Measurements from ENCODE around the gene CNPY1. TPM values are rescaled to one million over a fixed set of nuclear protein-coding genes. Genes with fewer than 3 reads are reported as not detected.

The CNPY1 gene
- total and polyA plus RNA-seq, 9 of the 15 experiments (the other 6 are each of a cell fraction or from before 2014, with no cell fraction given): not detected

GRCh38 chr7:155579565-155579964 is 33.2 kb upstream of the CNPY1 start:
- Histone ChIP-seq H3K9me3 (replicated peaks; ENCODE audit: control insufficient read depth, insufficient read depth, low read depth, low read length) (no peaks in the 10 kb centered on the region), H4K20me1 (replicated peaks; ENCODE audit: control insufficient read depth, insufficient read depth, low read length) (peaks cover 3% of the 10 kb centered on the region; the same call in 1 of the 2 replicates), H3K9me1 (ENCODE audit: control insufficient read depth, insufficient read depth, low read length) (no peaks in the 10 kb centered on the region), H3K4me3 (no peak overlapping the region), H3K27ac (ENCODE audit: extremely low read depth, low read depth, low read length) (no peak overlapping the region), H3K36me3 (ENCODE audit: control insufficient read depth, insufficient read depth, low read length) (no peaks in the 10 kb centered on the region), H3K79me2 (ENCODE audit: control insufficient read depth, insufficient read depth, low read length) (no peaks in the 10 kb centered on the region), H2AFZ (ENCODE audit: low read depth, low read length) (no peak overlapping the region), H3K9ac (ENCODE audit: insufficient read depth in 1 of 2, low read depth in 2 of 2, low read length in 2 of 2) (no peak overlapping the region), H3K4me2 (ENCODE audit: insufficient read depth, low read length) (no peak overlapping the region), H3K4me1 (replicated peaks in 1 of 2; ENCODE audit: control insufficient read depth in 2 of 2, insufficient read depth in 2 of 2, low read length in 2 of 2) (peaks cover 0 to 3% of the 10 kb centered on the region in 2 experiments; a peak in 1 of 5 replicates), H3K27me3 (ENCODE audit: control insufficient read depth in 2 of 2, insufficient read depth in 2 of 2, low read length in 2 of 2) (peaks cover 44 to 90% of the 10 kb centered on the region in 2 experiments)
- ATAC-seq (no peak), FAIRE-seq (no peak), DNase-seq (ENCODE audit: extremely low read depth in 1 of 4, low spot score in 3 of 4) (no peak)
- TF ChIP-seq TAF15 (IDR thresholded peaks at IDR 0.05; ENCODE audit: low read depth, low read length) (no peak), AFF4 (CRISPR knock-in tag; IDR thresholded peaks at IDR 0.05) (no peak), MTF1 (CRISPR knock-in tag; IDR thresholded peaks at IDR 0.05; ENCODE audit: borderline replicate concordance) (no peak), ZZZ3 (IDR thresholded peaks at IDR 0.05) (no peak), KDM5B (IDR thresholded peaks at IDR 0.05; ENCODE audit: insufficient replicate concordance, low read depth, low read length) (no peak), TEAD2 (tag; IDR thresholded peaks at IDR 0.05) (no peak), ZBTB1 (CRISPR knock-in tag; IDR thresholded peaks at IDR 0.05; ENCODE audit: borderline replicate concordance, low read depth) (no peak)
- TF ChIP-seq, protein P1, sequence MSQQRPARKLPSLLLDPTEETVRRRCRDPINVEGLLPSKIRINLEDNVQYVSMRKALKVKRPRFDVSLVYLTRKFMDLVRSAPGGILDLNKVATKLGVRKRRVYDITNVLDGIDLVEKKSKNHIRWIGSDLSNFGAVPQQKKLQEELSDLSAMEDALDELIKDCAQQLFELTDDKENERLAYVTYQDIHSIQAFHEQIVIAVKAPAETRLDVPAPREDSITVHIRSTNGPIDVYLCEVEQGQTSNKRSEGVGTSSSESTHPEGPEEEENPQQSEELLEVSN (IDR thresholded peaks at IDR 0.05; ENCODE audit: borderline replicate concordance in 1 of 2, extremely low read depth in 1 of 2, insufficient read depth in 1 of 2, insufficient read length in 1 of 2, low read depth in 1 of 2, low read length in 1 of 2, poor library complexity in 1 of 2, severe bottlenecking in 1 of 2): peak in 1 of 2 experiments; percentile 11
- 2% methylated on average over 13 of the region's 13 CpGs for WGBS (ENCODE audit: insufficient coverage, low coverage, missing lambda C conversion rate)
- POLR2A ChIA-PET: interaction anchor here (0.5 to 0.6 kb wide), 2 partner anchors 89 to 1195 kb away, joined by 3 to 4 read pairs; no protein-coding TSS in a partner anchor
- no TSS peak for BruUV-seq (replicated peaks)
- CTCF ChIA-PET (ENCODE audit: low intra/inter-chr PET ratio): no interaction called here
- intact Hi-C loops (cut with micrococcal nuclease): no loop called here
- in situ Hi-C loops (cut with MboI): no loop called here

All from K562 (cell line).